ENCODE results near the gene UTS2B.

UTS2B gene

GRCh38 chr3:191302451-191302850 lies 27.9 kb downstream of the UTS2B start:
- DNase-seq (ENCODE audit: low read depth): no peak
- TF ChIP-seq CTCF (IDR thresholded peaks at IDR 0.05; ENCODE audit: low read depth, low read length, missing control alignments): no peak
- no peak overlapping the region for H3K4me3 ChIP-seq (ENCODE audit: low read depth, low read length)

GRCh38 chr3:191301782-191302411 lies 28.4 kb downstream of the UTS2B start:
- TF ChIP-seq CTCF (IDR thresholded peaks at IDR 0.05; ENCODE audit: low read depth, low read length, missing control alignments): no peak
- DNase-seq (ENCODE audit: low read depth): no peak
- H3K4me3 ChIP-seq (ENCODE audit: low read depth, low read length): no peak overlapping the region

- peak; percentile 78 for DNase-seq (ENCODE audit: low read depth)
- no peak overlapping the region for H3K4me3 ChIP-seq (ENCODE audit: low read depth, low read length)
- TF ChIP-seq CTCF (IDR thresholded peaks at IDR 0.05; ENCODE audit: low read depth, low read length, missing control alignments): no peak
Measured at GRCh38 chr3:191301017-191301416, 29.3 kb downstream of the UTS2B start.

GRCh38 chr3:191300422-191300821 lies 29.9 kb downstream of the UTS2B start:
- H3K4me3 ChIP-seq (ENCODE audit: low read depth, low read length): no peak overlapping the region
- peak; percentile 35 for DNase-seq (ENCODE audit: low read depth)
- TF ChIP-seq CTCF (IDR thresholded peaks at IDR 0.05; ENCODE audit: low read depth, low read length, missing control alignments): no peak

- H3K4me3 ChIP-seq (ENCODE audit: low read depth, low read length): no peak overlapping the region
- TF ChIP-seq CTCF (IDR thresholded peaks at IDR 0.05; ENCODE audit: low read depth, low read length, missing control alignments): no peak
- DNase-seq (ENCODE audit: low read depth): no peak
Measured at GRCh38 chr3:191298846-191299245, 31.5 kb downstream of the UTS2B start.

- DNase-seq (ENCODE audit: low read depth): peak; percentile 87
- no peak overlapping the region for H3K4me3 ChIP-seq (ENCODE audit: low read depth, low read length)
- no peak for TF ChIP-seq CTCF (IDR thresholded peaks at IDR 0.05; ENCODE audit: low read depth, low read length, missing control alignments)
Measured at GRCh38 chr3:191296041-191296541, 34.2 kb downstream of the UTS2B start.

GRCh38 chr3:191294291-191294690 lies 36.0 kb downstream of the UTS2B start:
- no peak for DNase-seq (ENCODE audit: low read depth)
- TF ChIP-seq CTCF (IDR thresholded peaks at IDR 0.05; ENCODE audit: low read depth, low read length, missing control alignments): no peak
- no peak overlapping the region for H3K4me3 ChIP-seq (ENCODE audit: low read depth, low read length)

Measured in GM12864 (cell line).